Neural crest cell (in vitro differentiated cells): Measurements from ENCODE around the gene MB21D2. TPM values are rescaled to one million over a fixed set of nuclear protein-coding genes. Genes with fewer than 3 reads are reported as not detected.

Experiments
- DNase-seq: peaks from one replicate; pipeline ENCODE4 v3.0.0; 2021; ENCODE audit warnings: low read depth, mixed read lengths, low spot score
- H3K27ac Mint-ChIP-seq: one replicate; pipeline ENCODE4 v1.8.0; 2021; ENCODE audit warnings: mild to moderate bottlenecking, mixed read lengths; ENCODE audit not compliant: unreplicated experiment
- H3K27me3 Mint-ChIP-seq: 2 replicates; pipeline ENCODE4 v1.8.0; 2021; ENCODE audit warnings: low read depth, mild to moderate bottlenecking, mixed read lengths
- H3K36me3 Mint-ChIP-seq: 2 replicates; pipeline ENCODE4 v1.8.0; 2021; ENCODE audit warnings: low read depth, mild to moderate bottlenecking, mixed read lengths
- H3K4me1 Mint-ChIP-seq: 2 replicates; pipeline ENCODE4 v1.8.0; 2021; ENCODE audit warnings: mixed read lengths
- H3K4me3 Mint-ChIP-seq: one replicate; pipeline ENCODE4 v1.8.0; 2021; ENCODE audit warnings: mild to moderate bottlenecking, mixed read lengths
- H3K9me3 Mint-ChIP-seq: 2 replicates; pipeline ENCODE4 v1.8.0; 2021; ENCODE audit warnings: mixed read lengths
- CTCF ChIP-seq: fragments of 200-600 bp; sonication (generic); conservative IDR thresholded peaks from 2 replicates; pipeline ENCODE4 v1.5.0; 2021; ENCODE audit warnings: antibody characterized with exemption, mild to moderate bottlenecking
- total RNA-seq: library from RNA; stranded (reverse); gene quantifications from 2 replicates; pipeline ENCODE4 v1.2.1, GENCODE V29; 2021

The MB21D2 gene
- total RNA-seq, 1 donor from 2014 or later = 5.5 TPM

GRCh38 chr3:192906940-192907339, 10.7 kb downstream of the MB21D2 start:
- no peaks in the 10 kb centered on the region for H3K4me1 Mint-ChIP-seq
- H3K4me3 Mint-ChIP-seq = no peak overlapping the region
- H3K36me3 Mint-ChIP-seq = no peaks in the 10 kb centered on the region
- no peak for DNase-seq
- no peak for TF ChIP-seq CTCF
- no peaks in the 10 kb centered on the region for H3K27me3 Mint-ChIP-seq
- no peaks in the 10 kb centered on the region for H3K9me3 Mint-ChIP-seq
- no peak overlapping the region for H3K27ac Mint-ChIP-seq

DNA sequence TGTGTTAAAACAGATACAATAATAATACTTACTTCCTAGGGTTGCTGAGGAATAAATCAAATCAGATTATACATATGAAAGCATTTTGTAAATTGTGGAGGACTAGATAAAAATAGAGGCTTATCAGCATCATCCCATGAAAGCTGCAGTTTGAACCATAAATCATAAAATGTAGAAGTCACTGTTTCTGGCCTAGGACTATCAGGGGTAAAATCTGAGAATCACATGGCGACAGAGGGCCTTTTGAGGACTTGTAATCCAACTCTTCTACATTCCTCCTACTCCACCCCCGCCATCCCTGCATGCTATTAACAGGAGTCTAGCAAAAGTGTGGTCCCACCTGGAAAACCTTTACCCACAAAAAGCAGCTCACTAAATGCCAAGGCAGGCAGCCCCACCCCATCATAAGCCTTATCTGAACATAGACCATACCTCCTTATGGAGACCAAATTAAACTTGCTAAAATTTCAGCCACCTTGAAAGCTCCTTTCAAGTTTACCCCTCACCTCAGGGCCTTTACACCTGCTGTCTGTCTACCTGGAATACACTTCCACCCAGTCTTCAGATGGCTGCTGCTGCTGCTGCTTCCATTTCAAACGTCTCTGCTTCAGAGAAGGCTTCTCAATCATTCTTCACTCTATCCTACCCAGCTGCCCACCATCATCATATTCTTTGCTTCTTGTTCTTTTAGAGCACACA, 11.5 kb downstream of the MB21D2 start:
- no peaks in the 10 kb centered on the region for H3K9me3 Mint-ChIP-seq
- H3K4me1 Mint-ChIP-seq = no peaks in the 10 kb centered on the region
- no peak overlapping the region for H3K4me3 Mint-ChIP-seq
- H3K27me3 Mint-ChIP-seq = no peaks in the 10 kb centered on the region
- no peaks in the 10 kb centered on the region for H3K36me3 Mint-ChIP-seq
- H3K27ac Mint-ChIP-seq = no peak overlapping the region
- no peak for DNase-seq
- TF ChIP-seq CTCF = no peak

DNA sequence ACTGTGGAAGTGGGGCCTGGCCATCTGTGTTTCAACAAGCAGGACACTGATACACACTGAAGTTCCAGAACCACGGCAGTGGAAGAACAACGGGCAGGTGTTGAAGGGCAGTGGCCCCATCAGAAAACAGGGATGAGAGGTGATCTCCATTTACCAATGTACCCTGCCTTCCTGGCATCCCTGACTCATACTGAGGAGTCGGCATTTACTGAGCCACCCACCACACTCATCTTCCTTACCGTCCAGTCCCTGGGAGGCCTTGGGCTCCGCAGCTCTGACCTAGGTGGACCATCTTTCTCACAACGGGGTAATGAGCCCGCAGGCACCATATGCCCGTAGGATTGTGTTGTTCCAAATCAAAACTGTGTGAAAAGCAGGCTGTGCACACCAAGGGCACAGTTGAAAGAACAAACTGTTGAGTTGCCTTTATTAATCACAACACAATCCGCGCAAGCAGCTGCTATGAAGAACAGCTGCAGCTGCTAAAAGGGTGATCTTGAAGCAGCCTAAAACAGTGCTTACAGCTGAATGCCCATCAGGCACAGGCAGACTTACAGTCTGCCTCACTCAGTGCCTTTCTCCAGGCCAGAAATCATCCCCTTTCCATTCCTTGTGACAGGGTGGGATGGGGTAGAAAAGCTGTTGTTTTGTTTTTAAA, 12.9 kb downstream of the MB21D2 start:
- H3K27ac Mint-ChIP-seq = peak overlapping the region; percentile 84
- no peaks in the 10 kb centered on the region for H3K4me1 Mint-ChIP-seq
- TF ChIP-seq CTCF = no peak
- no peak overlapping the region for H3K4me3 Mint-ChIP-seq
- H3K9me3 Mint-ChIP-seq = no peaks in the 10 kb centered on the region
- DNase-seq = no peak
- no peaks in the 10 kb centered on the region for H3K27me3 Mint-ChIP-seq
- H3K36me3 Mint-ChIP-seq = peaks cover under 1% of the 10 kb centered on the region

GRCh38 chr3:192902549-192902948, 15.1 kb downstream of the MB21D2 start:
- DNase-seq = no peak
- H3K36me3 Mint-ChIP-seq = peaks cover 4% of the 10 kb centered on the region
- H3K27ac Mint-ChIP-seq = no peak overlapping the region
- no peak for TF ChIP-seq CTCF
- H3K27me3 Mint-ChIP-seq = no peaks in the 10 kb centered on the region
- H3K9me3 Mint-ChIP-seq = no peaks in the 10 kb centered on the region
- H3K4me1 Mint-ChIP-seq = peaks cover 5% of the 10 kb centered on the region
- no peak overlapping the region for H3K4me3 Mint-ChIP-seq

- no peak for TF ChIP-seq CTCF
- Mint-ChIP-seq H3K27me3 (no peaks in the 10 kb centered on the region), H3K27ac (no peak overlapping the region), H3K4me3 (no peak overlapping the region), H3K4me1 (peaks cover 5% of the 10 kb centered on the region), H3K9me3 (no peaks in the 10 kb centered on the region), H3K36me3 (peaks cover 4% of the 10 kb centered on the region)
- no peak for DNase-seq
Observed at GRCh38 chr3:192901435-192901834, 16.2 kb downstream of the MB21D2 start.
